ENCODE data around the gene CARD11. TPM values are rescaled to one million over a fixed set of nuclear protein-coding genes. Genes with fewer than 3 reads are reported as not detected.
A peak's percentile ranks its signal among the peaks of the same experiment; 100 is the strongest.

CARD11 gene
- total and polyA plus RNA-seq, 2 donors (not counting 1 experiment from before 2014, with no cell fraction given): 129 to 135 TPM

DNA sequence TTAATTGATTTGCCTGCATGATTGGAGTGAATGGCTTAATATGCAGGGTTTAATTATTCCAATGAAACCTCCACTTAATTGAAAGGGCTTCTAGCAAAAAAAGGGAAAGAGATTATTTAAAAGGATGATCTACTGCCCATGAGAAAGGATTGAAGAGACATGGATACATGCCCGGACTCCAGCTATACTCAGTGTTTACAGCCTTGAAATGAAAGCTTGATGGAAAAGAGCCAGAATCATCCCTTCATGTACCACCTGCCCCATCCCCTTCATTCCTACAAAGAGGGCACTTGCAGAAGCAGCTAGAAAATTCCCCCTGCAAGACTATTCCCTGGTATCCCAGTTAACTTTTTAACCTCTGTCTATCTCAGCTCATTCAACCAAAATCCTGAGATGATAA lies 78.4 kb downstream of the CARD11 start:
- ChIA-PET CTCF (interaction anchor here (1.1 to 4.1 kb wide), 2 partner anchors 14 to 127 kb away, joined by 3 to 20 read pairs; no protein-coding TSS in a partner anchor), POLR2A (interaction anchor here (0.7 to 0.9 kb wide), 2 partner anchors 24 to 65 kb away, joined by 3 to 6 read pairs; no protein-coding TSS in a partner anchor)
- TF ChIP-seq CTCF (IDR thresholded peaks at IDR 0.05): no peak
- no peak for TF ChIP-seq EZH2 (IDR thresholded peaks at IDR 0.05; ENCODE audit: borderline replicate concordance, insufficient read depth, low read depth, low read length, poor library complexity, severe bottlenecking)
- DNase-seq: no peak
- Mint-ChIP-seq H3K4me3 (no peak overlapping the region), H3K4me1 (peaks cover 28% of the 10 kb centered on the region), H3K9me3 (ENCODE audit: insufficient read depth) (peaks cover 9% of the 10 kb centered on the region), H3K27ac (peak overlapping the region; percentile 5), H3K27me3 (no peaks in the 10 kb centered on the region)
- H3K36me3 ChIP-seq (replicated peaks in 1 of 2; ENCODE audit: control extremely low read depth in 1 of 2, control insufficient read depth in 1 of 2, extremely low read depth in 1 of 2, insufficient read depth in 2 of 2, low read length in 1 of 2): peaks cover 0 to 23% of the 10 kb centered on the region in 2 experiments
- no peak overlapping the region for H3K9ac ChIP-seq (ENCODE audit: low read length)
- peaks cover 4% of the 10 kb centered on the region in 2 donors for H3K4me1 ChIP-seq (ENCODE audit: control insufficient read depth in 2 of 2, insufficient read depth in 2 of 2, low read length in 2 of 2)
- no peaks in the 10 kb centered on the region for H3K27me3 ChIP-seq (replicated peaks in 1 of 4; ENCODE audit: control extremely low read depth in 1 of 4, control insufficient read depth in 3 of 4, insufficient read depth in 4 of 4, low read length in 3 of 4)
- ATAC-seq (ENCODE audit: low read depth): no peak
- peak overlapping the region in 1 of 2 donors; percentile 42 for H3K27ac ChIP-seq (ENCODE audit: low read length in 2 of 2)
- H3K9me3 ChIP-seq (ENCODE audit: control extremely low read depth in 1 of 3, control insufficient read depth in 2 of 3, insufficient read depth in 1 of 3, low read length in 2 of 3): peaks cover 3 to 35% (median 14%) of the 10 kb centered on the region in 3 donors
- H3K79me2 ChIP-seq (ENCODE audit: control insufficient read depth, insufficient read depth, low read length): peaks cover 76% of the 10 kb centered on the region
- H2AFZ ChIP-seq (ENCODE audit: insufficient read depth, low read depth, low read length, poor library complexity, severe bottlenecking): no peak overlapping the region
- peaks cover 16% of the 10 kb centered on the region for H4K20me1 ChIP-seq (ENCODE audit: control insufficient read depth, insufficient read depth, low read length, poor library complexity, severe bottlenecking)
- WGBS (ENCODE audit: insufficient coverage): no CpG with 5 or more reads among the region's 1 CpG
- intact Hi-C loops (cut with micrococcal nuclease): no loop called here
- H3K4me2 ChIP-seq (replicated peaks; ENCODE audit: low read depth, low read length, poor library complexity, severe bottlenecking): no peak overlapping the region
- no peak overlapping the region for H3K4me3 ChIP-seq (ENCODE audit: control extremely low read depth in 1 of 5, extremely low read depth in 1 of 5, insufficient read depth in 1 of 5, low read depth in 2 of 5, low read length in 4 of 5)

GRCh38 chr7:2964208-2964607 lies 79.5 kb downstream of the CARD11 start:
- Mint-ChIP-seq H3K4me1 (peaks cover 29% of the 10 kb centered on the region), H3K4me3 (no peak overlapping the region), H3K9me3 (ENCODE audit: insufficient read depth) (peaks cover 9% of the 10 kb centered on the region), H3K27me3 (no peaks in the 10 kb centered on the region), H3K27ac (peak overlapping the region; percentile 46)
- Histone ChIP-seq H2AFZ (ENCODE audit: insufficient read depth, low read depth, low read length, poor library complexity, severe bottlenecking) (no peak overlapping the region), H3K79me2 (ENCODE audit: control insufficient read depth, insufficient read depth, low read length) (peaks cover 75% of the 10 kb centered on the region), H3K27ac (ENCODE audit: low read length in 2 of 2) (peak overlapping the region in 1 of 2 donors; percentile 45), H4K20me1 (ENCODE audit: control insufficient read depth, insufficient read depth, low read length, poor library complexity, severe bottlenecking) (peaks cover 11% of the 10 kb centered on the region), H3K9ac (ENCODE audit: low read length) (no peak overlapping the region), H3K4me3 (ENCODE audit: control extremely low read depth in 1 of 5, extremely low read depth in 1 of 5, insufficient read depth in 1 of 5, low read depth in 2 of 5, low read length in 4 of 5) (no peak overlapping the region), H3K27me3 (replicated peaks in 1 of 4; ENCODE audit: control extremely low read depth in 1 of 4, control insufficient read depth in 3 of 4, insufficient read depth in 4 of 4, low read length in 3 of 4) (no peaks in the 10 kb centered on the region), H3K4me2 (replicated peaks; ENCODE audit: low read depth, low read length, poor library complexity, severe bottlenecking) (no peak overlapping the region), H3K9me3 (ENCODE audit: control extremely low read depth in 1 of 3, control insufficient read depth in 2 of 3, insufficient read depth in 1 of 3, low read length in 2 of 3) (peaks cover 3 to 35% (median 14%) of the 10 kb centered on the region in 3 donors), H3K36me3 (replicated peaks in 1 of 2; ENCODE audit: control extremely low read depth in 1 of 2, control insufficient read depth in 1 of 2, extremely low read depth in 1 of 2, insufficient read depth in 2 of 2, low read length in 1 of 2) (peaks cover 0 to 33% of the 10 kb centered on the region in 2 experiments), H3K4me1 (ENCODE audit: control insufficient read depth in 2 of 2, insufficient read depth in 2 of 2, low read length in 2 of 2) (peaks cover 4% of the 10 kb centered on the region in 2 donors)
- no CpG with 5 or more reads among the region's 2 CpGs for WGBS (ENCODE audit: insufficient coverage)
- ATAC-seq (ENCODE audit: low read depth) (no peak), DNase-seq (no peak)
- ChIA-PET CTCF (interaction anchor here (0.8 to 4.1 kb wide), 3 partner anchors 15 to 128 kb away, joined by 3 to 20 read pairs (median 3); no protein-coding TSS in a partner anchor), POLR2A (interaction anchor here (0.9 kb wide), 1 partner anchor 14 kb away, joined by 4 read pairs; no protein-coding TSS in a partner anchor)
- no peak for TF ChIP-seq CTCF (IDR thresholded peaks at IDR 0.05)
- intact Hi-C loops (cut with micrococcal nuclease): no loop called here
